ENCODE measurements around the gene MRNIP.

GRCh38 chr5:179863449-179864085, 5.0 kb upstream of the MRNIP start:
- TF ChIP-seq, protein P1, sequence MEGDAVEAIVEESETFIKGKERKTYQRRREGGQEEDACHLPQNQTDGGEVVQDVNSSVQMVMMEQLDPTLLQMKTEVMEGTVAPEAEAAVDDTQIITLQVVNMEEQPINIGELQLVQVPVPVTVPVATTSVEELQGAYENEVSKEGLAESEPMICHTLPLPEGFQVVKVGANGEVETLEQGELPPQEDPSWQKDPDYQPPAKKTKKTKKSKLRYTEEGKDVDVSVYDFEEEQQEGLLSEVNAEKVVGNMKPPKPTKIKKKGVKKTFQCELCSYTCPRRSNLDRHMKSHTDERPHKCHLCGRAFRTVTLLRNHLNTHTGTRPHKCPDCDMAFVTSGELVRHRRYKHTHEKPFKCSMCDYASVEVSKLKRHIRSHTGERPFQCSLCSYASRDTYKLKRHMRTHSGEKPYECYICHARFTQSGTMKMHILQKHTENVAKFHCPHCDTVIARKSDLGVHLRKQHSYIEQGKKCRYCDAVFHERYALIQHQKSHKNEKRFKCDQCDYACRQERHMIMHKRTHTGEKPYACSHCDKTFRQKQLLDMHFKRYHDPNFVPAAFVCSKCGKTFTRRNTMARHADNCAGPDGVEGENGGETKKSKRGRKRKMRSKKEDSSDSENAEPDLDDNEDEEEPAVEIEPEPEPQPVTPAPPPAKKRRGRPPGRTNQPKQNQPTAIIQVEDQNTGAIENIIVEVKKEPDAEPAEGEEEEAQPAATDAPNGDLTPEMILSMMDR (IDR thresholded peaks at IDR 0.05): no peak
- TF ChIP-seq POLR2A (IDR thresholded peaks at IDR 0.05): no peak
